Measurements from ENCODE around the gene BAIAP2L1.

Gene BAIAP2L1

DNA sequence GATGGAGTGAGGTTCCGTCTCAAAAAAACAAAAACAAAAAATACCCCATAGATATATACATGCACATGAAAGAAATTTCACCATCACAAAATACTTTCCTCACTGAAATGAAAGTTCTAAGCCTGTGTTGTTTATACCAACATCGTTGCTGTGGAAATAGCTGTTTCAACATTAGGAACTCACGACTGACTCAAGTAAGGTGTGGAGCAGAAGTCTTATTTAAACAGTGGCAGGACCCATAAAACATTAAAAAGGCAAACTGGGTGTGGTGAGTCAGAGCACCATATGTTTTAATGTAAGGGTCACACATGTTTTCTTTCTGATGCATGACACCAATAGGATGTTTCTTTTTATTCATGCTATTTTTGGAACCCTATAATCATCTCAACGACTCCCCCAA lies 48.3 kb downstream of the BAIAP2L1 start:
- DNase-seq (ENCODE audit: low spot score), result no peak
- TF ChIP-seq, protein P1, sequence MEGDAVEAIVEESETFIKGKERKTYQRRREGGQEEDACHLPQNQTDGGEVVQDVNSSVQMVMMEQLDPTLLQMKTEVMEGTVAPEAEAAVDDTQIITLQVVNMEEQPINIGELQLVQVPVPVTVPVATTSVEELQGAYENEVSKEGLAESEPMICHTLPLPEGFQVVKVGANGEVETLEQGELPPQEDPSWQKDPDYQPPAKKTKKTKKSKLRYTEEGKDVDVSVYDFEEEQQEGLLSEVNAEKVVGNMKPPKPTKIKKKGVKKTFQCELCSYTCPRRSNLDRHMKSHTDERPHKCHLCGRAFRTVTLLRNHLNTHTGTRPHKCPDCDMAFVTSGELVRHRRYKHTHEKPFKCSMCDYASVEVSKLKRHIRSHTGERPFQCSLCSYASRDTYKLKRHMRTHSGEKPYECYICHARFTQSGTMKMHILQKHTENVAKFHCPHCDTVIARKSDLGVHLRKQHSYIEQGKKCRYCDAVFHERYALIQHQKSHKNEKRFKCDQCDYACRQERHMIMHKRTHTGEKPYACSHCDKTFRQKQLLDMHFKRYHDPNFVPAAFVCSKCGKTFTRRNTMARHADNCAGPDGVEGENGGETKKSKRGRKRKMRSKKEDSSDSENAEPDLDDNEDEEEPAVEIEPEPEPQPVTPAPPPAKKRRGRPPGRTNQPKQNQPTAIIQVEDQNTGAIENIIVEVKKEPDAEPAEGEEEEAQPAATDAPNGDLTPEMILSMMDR (IDR thresholded peaks at IDR 0.05; ENCODE audit: extremely low read depth, insufficient read depth, missing control alignments), result no peak
- in situ Hi-C loops (cut with MboI; ENCODE audit: low pct_unique_long_range_greater_than_20kb, low sequenced_read_pairs, unreplicated experiment), result no loop called here

DNA sequence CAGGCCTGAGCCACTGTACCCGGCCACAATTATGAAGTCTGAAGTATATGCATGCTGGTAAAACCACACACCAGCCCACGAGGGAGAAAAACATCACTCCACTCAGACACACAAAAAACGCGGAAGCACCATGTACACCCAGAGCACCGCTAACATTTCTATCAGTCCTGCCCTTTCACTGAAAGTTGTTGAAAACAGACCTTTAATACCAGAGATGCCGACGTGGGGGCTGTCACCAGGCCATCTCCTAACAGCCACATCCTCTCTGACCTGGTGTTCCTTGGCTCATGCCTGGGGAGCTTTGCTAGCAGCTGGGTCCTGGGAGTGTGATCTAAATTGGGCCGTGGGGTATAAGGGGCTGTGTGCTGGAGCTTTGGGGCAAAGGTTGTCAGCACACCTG lies 49.8 kb downstream of the BAIAP2L1 start:
- in situ Hi-C loops (cut with MboI; ENCODE audit: low pct_unique_long_range_greater_than_20kb, low sequenced_read_pairs, unreplicated experiment), result no loop called here
- TF ChIP-seq, protein P1 (IDR thresholded peaks at IDR 0.05; ENCODE audit: extremely low read depth, insufficient read depth, missing control alignments), result no peak
- no peak for DNase-seq (ENCODE audit: low spot score)

DNA sequence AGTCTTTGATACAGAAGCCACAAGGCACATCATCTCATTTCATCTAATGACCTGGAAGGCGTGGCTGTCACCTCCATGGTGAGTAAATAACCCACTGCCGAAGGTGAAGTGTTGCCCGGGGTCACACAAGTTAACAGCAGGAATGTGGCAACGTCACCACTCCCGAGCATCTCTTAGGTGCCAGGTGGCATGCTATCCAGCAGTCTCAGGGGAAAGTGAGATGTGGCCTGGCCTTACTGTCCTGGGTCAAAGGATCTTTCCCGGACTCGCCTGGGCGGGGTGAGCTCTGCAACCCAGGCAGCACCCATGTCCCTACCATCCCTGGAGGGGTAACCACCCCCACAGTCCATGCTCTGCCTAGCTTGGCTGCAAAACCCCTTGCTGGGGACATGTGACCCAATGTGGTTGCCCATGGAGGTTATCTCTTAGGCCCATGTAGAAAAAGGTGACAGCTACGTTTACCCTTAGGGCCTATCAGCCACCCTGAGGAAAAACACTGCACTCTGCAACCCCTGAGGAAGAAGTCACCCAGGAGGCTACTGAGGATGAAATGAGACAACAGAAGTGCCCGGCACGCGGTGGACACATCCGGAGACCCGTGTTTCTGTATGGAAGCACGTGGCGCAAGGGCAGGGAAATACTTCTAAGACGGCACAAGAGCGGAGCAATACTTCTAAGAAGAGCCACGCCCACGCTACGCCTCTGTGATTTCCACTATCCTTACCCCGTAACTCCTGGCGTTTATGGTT lies 52.0 kb downstream of the BAIAP2L1 start:
- in situ Hi-C loops (cut with MboI; ENCODE audit: low pct_unique_long_range_greater_than_20kb, low sequenced_read_pairs, unreplicated experiment), result no loop called here
- no peak for DNase-seq (ENCODE audit: low spot score)
- TF ChIP-seq, protein P1 (IDR thresholded peaks at IDR 0.05; ENCODE audit: extremely low read depth, insufficient read depth, missing control alignments), result no peak

DNA sequence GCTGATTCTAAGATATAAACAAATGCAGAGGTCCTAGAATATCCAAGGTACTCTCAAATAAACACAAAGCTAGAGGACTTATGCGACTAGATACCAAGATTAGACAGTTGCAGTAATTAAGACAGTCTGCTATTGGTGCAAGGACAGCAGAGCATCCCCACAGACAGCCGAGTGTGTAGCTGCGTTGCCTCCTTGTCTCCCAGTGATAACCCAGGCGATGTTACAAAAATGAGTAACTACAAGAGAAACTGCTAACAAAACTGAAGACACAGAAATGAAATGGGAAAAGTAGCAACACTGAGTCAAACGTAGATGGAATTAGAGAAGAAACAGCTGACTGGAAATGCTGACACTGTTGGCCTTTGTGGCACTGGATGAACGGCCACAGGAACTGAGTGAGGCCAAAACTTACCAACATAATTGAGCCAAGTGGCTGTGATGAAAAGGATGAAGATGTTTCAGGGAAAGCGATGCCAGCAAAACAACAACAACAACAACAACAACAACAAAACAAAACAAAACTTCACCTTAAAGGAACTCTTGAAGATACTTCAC lies 54.3 kb downstream of the BAIAP2L1 start:
- DNase-seq (ENCODE audit: low spot score), result no peak
- TF ChIP-seq, protein P1 (IDR thresholded peaks at IDR 0.05; ENCODE audit: extremely low read depth, insufficient read depth, missing control alignments), result no peak
- in situ Hi-C loops (cut with MboI; ENCODE audit: low pct_unique_long_range_greater_than_20kb, low sequenced_read_pairs, unreplicated experiment), result no loop called here

DNA sequence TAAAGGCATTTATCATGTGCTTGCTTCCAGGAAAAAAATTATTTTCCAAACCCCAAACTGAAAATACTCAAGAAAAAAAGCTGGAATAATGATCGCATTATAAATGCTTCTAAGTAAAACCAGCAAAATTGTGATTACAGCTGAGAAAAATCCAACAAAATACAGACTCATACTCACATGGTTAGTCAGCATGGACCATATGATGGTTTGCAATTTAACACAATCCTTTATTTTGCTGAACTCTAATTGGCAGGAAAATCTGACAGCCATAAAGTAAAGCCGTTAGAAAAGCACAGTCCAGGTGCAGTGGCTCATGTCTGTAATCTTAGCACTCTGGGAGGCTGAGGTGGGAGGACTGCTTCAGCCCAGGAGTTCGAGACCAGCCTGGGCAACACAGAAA lies 59.8 kb downstream of the BAIAP2L1 start:
- in situ Hi-C loops (cut with MboI; ENCODE audit: low pct_unique_long_range_greater_than_20kb, low sequenced_read_pairs, unreplicated experiment), result no loop called here
- TF ChIP-seq, protein P1 (IDR thresholded peaks at IDR 0.05; ENCODE audit: extremely low read depth, insufficient read depth, missing control alignments), result no peak
- no peak for DNase-seq (ENCODE audit: low spot score)

DNA sequence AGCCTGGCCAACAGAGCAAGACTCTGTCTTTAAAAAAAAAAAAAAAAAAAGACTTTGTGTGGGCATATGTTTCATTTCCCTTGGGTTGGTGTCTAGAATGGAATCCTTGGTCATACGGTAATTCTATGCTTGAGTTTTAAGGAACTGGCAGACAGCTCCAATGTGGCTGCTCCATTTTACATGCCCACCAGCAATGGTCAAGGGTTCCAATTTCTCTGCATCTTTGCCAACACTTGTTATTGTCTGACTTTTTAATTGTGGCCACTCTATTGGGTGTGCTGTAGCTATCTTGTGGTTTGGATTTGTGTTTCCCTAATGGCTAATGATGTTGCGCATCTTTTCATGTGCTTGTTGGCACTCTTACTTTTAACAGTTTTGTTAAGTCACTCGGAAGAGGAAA lies 61.8 kb downstream of the BAIAP2L1 start:
- in situ Hi-C loops (cut with MboI; ENCODE audit: low pct_unique_long_range_greater_than_20kb, low sequenced_read_pairs, unreplicated experiment), result no loop called here
- no peak for DNase-seq (ENCODE audit: low spot score)
- TF ChIP-seq, protein P1 (IDR thresholded peaks at IDR 0.05; ENCODE audit: extremely low read depth, insufficient read depth, missing control alignments), result no peak

Data from GM13977 (cell line).